GM12801 (cell line): ENCODE data around the gene LONRF2.

ENCODE experiments used
- TF ChIP-seq, protein P1 (sequence below): IDR thresholded peaks from one replicate; pipeline ENCODE4 v1.5.1; 2011; ENCODE audit warnings: control low read depth; ENCODE audit not compliant: insufficient read length; ENCODE audit errors: extremely low read depth

LONRF2 gene

DNA sequence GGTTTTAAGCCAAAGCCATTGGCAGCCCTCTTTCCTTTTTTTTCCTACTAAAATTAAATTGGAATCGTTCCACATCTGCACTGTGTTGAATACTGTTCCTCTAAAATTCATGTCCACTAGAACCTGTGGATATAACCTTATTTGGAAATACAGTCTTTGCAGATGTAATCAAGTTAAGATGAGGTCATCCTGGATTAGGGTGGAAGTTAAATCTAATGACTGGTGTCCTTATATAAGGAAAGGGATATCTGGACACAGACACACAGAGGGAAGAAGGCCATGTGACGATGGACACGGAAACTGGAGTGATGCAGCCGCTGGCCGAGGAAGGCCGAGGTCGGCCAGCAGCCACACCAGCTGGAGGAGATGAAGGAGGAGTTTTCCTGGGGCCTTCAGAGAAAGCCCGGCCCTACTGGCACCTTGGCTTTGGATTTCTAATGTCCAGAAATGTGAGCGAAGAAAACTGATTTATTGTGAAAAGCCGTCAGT, 49.4 kb downstream of the LONRF2 start:
- TF ChIP-seq, protein P1, sequence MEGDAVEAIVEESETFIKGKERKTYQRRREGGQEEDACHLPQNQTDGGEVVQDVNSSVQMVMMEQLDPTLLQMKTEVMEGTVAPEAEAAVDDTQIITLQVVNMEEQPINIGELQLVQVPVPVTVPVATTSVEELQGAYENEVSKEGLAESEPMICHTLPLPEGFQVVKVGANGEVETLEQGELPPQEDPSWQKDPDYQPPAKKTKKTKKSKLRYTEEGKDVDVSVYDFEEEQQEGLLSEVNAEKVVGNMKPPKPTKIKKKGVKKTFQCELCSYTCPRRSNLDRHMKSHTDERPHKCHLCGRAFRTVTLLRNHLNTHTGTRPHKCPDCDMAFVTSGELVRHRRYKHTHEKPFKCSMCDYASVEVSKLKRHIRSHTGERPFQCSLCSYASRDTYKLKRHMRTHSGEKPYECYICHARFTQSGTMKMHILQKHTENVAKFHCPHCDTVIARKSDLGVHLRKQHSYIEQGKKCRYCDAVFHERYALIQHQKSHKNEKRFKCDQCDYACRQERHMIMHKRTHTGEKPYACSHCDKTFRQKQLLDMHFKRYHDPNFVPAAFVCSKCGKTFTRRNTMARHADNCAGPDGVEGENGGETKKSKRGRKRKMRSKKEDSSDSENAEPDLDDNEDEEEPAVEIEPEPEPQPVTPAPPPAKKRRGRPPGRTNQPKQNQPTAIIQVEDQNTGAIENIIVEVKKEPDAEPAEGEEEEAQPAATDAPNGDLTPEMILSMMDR = no peak

DNA sequence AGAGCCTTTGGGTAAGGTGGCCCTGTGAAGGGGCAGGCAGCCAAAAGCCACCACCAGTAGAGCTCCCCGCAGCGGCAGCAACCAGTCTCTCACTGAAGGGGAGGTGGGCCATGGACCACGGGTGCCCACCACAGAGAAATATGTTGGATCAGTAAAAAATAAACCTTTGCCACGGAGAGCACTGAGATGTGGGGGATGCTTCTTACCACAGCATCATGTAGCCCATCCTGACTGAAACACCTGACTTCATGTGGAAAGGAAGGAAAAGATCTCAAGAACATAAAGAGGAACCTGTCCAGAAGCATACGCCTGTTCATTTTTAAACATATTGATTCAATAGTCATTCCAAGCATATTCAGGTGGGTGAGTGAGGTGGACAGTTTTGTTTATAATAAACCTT, 51.1 kb downstream of the LONRF2 start:
- TF ChIP-seq, protein P1 = no peak

DNA sequence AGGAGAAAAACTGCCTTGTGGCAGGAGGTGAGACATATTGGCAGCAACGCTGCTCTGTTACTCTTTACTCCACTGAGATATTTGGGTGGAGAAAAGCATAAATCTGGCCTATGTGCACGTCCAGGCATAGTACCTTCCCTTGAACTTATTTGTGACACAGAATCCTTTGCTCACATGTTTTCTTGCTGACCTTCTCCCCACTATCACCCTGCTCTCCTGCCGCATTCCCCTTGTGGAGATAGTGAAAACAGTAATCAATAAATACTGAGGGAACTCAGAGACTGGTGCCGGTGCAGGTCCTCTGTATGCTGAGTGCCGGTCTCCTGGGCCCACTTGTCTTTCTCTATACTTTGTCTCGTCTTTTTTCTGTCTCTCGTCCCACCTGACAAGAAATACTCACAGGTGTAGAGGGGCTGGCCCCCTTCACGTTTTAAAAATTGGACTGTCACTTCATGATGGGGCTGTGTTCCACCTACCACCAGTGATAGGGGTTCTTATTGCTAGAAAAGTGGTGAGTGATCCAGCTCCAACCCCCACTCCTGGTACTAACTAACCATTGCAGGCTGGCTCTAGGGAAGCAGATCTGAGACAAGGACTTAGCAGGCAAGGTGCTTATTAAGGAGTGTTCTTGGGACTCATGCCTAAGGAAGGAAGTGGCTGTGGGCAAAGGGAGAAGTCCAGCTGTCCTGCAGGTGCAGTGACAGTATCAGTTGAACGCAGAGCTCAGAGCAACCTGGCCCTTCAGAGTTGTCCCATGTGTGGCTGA, 51.7 kb downstream of the LONRF2 start:
- TF ChIP-seq, protein P1 = no peak

DNA sequence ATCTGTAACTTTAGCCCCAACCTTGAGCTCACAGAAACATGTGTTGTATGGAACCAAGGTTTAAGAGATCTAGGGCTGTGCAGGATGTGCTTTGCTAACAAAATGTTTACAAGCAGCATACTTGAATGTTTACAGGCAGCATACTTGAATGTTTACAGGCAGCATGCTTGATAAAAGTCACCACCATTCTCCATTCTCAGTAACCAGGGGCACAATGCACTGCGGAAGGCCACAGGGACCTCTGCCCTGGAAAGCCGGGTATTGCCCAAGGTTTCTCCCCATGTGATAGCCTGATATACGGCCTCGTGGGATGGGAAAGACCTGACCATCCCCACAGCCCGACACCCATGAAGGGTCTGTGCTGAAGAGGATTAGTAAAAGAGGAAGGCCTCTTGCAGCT, 52.4 kb downstream of the LONRF2 start:
- TF ChIP-seq, protein P1 = no peak

DNA sequence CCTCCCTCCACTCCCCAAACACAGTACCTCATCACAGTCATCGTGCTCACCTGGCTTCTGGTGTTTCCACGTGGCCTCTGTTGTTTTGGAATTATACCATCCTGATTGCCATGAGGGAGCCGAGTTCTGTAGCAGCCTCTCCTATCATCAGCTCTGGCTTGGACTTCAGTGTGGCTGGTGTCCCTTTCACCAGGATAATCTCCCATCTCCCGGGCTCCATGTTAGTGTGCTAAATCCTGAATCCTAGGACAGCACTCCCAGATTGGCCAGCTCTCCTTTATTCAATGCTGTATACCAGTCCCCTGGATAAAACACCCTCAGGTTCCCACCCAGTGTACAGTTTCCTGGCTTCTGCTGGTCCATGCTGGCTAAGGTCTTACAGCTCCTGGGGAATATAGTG, 53.3 kb downstream of the LONRF2 start:
- TF ChIP-seq, protein P1 = no peak

DNA sequence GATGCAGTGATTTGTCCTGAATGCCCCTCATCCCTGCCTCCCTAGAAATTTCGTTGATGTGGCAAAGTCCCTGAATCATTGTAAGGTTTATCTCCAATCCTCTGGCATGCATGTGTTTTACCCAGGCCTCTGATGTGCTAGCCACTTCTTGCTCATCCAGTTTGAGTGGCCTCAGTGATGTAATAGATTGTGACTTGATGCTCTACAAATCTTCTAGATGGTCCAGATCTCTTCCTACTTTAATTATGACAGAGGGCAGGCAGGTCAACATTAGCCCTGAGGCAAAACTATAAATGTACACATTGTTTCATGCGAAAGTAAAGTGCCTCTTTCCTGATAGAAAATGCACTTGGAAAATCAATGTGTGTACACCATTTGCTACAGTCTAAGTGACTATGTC, 54.5 kb downstream of the LONRF2 start:
- TF ChIP-seq, protein P1 = no peak

DNA sequence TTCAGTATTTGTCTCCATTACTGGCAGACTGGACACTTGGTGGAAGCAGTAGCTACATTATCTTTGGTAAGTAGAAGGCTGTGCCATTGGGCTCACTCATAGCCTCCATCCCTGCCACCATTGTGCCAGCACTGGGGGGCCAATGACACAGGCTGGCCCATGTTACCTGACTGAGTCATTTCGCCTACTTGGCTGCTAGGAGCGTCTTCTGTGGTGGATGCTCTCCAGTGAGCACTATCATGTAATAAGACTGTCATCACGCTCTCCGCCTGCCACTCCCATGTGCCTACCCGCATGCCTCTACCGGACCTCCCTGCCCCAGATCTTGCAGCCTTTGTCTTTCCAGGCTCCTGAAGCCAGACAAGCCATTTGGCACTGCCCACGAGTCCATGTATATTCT, 56.2 kb downstream of the LONRF2 start:
- TF ChIP-seq, protein P1 = no peak

DNA sequence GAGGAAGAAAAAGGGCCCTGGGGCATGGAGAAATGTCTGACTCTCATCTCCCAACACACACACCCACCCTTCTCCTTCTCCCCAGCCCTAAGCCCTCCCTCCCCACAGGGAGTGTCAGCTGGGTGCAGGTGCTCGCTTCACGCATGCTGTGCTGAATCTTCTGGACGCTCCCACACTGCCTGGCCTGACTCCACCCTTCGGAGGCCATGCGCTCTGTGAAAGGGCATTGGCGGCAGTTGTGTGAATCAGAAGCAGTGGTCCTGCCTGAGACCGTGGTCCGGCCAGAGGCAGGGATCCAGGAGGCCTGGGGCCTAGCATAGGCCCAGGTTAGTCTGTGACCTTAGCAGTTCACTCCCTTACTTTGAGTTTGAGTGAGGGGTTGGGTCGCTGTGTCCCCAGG, 57.1 kb downstream of the LONRF2 start:
- TF ChIP-seq, protein P1 = no peak
